Parathyroid adenoma (tissue), 2 donors: Measurements from ENCODE around the gene TYRO3.
A peak's percentile ranks its signal among the peaks of the same experiment; 100 is the strongest.

Experiments used
- H2AFZ ChIP-seq: fragments of 300-600 bp; sonication (generic); one replicate; pipeline ENCODE4 v1.7.0; 2017; ENCODE audit warnings: antibody characterized with exemption, mild to moderate bottlenecking
- H3K27ac ChIP-seq: fragments of 300-600 bp; sonication (generic); one replicate; pipeline ENCODE4 v1.7.0; 2017
- H3K27me3 ChIP-seq: fragments of 300-600 bp; sonication (generic); one replicate; pipeline ENCODE4 v1.7.0; 2017; ENCODE audit warnings: low read length; ENCODE audit not compliant: control insufficient read depth, insufficient read depth
- H3K36me3 ChIP-seq: fragments of 300-600 bp; sonication (generic); one replicate; pipeline ENCODE4 v1.7.0; 2017; ENCODE audit warnings: low read length; ENCODE audit not compliant: control insufficient read depth, insufficient read depth
- H3K4me1 ChIP-seq: fragments of 300-600 bp; sonication (generic); one replicate; pipeline ENCODE4 v1.7.0; 2017; ENCODE audit warnings: control low read depth
- H3K4me2 ChIP-seq: fragments of 300-600 bp; sonication (generic); one replicate; pipeline ENCODE4 v1.7.0; 2017; ENCODE audit warnings: low read length
- H3K4me3 ChIP-seq: fragments of 300-600 bp; sonication (generic); one replicate; pipeline ENCODE4 v1.7.0; 2017; ENCODE audit warnings: low read depth, low read length
- H3K79me2 ChIP-seq: fragments of 300-600 bp; sonication (generic); one replicate; pipeline ENCODE4 v1.7.0; 2017; ENCODE audit warnings: control low read depth
- H3K9ac ChIP-seq: fragments of 300-600 bp; sonication (generic); one replicate; pipeline ENCODE4 v1.7.0; 2017; ENCODE audit warnings: mild to moderate bottlenecking
- H3K9me3 ChIP-seq: fragments of 300-600 bp; sonication (generic); one replicate; pipeline ENCODE4 v1.7.0; 2017; ENCODE audit warnings: low read length; ENCODE audit not compliant: control insufficient read depth
- TF ChIP-seq, protein P1 (sequence below): fragments of 300-600 bp; sonication (generic); IDR thresholded peaks from one replicate; pipeline ENCODE4 v1.7.0; 2017; ENCODE audit warnings: antibody characterized with exemption, mild to moderate bottlenecking
- donor health status: primary hyperparathyroidism.

The TYRO3 gene

DNA sequence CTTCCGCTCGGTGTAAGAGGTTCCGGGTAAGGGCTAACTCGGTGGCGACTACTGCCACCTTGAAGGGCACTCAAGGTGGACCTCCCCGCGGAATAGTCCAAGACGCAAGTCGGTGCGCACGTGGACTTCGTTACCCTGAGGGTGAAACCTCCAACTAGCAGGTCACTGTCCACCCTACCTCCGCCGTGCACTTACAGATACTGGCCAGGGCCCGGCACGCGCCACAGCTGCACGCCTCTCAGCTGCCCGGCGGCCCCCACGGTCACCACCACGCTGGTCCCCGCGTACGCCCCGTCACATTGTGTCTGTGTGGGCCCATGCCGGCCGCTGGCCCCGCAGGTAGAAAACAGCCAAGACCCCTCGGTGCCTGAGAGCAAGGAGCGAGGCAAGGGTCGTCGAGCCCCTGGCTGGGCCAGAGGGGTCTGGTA lies 46.5 kb upstream of the TYRO3 start:
- no peaks in the 10 kb centered on the region for H3K79me2 ChIP-seq
- TF ChIP-seq, protein P1, sequence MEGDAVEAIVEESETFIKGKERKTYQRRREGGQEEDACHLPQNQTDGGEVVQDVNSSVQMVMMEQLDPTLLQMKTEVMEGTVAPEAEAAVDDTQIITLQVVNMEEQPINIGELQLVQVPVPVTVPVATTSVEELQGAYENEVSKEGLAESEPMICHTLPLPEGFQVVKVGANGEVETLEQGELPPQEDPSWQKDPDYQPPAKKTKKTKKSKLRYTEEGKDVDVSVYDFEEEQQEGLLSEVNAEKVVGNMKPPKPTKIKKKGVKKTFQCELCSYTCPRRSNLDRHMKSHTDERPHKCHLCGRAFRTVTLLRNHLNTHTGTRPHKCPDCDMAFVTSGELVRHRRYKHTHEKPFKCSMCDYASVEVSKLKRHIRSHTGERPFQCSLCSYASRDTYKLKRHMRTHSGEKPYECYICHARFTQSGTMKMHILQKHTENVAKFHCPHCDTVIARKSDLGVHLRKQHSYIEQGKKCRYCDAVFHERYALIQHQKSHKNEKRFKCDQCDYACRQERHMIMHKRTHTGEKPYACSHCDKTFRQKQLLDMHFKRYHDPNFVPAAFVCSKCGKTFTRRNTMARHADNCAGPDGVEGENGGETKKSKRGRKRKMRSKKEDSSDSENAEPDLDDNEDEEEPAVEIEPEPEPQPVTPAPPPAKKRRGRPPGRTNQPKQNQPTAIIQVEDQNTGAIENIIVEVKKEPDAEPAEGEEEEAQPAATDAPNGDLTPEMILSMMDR: no peak
- H3K4me2 ChIP-seq: peak overlapping the region; percentile 48
- no peaks in the 10 kb centered on the region for H3K4me1 ChIP-seq
- H3K36me3 ChIP-seq: no peaks in the 10 kb centered on the region
- H3K9ac ChIP-seq: no peak overlapping the region
- H2AFZ ChIP-seq: peak overlapping the region; percentile 38
- H3K27me3 ChIP-seq: no peaks in the 10 kb centered on the region
- no peak overlapping the region for H3K27ac ChIP-seq
- no peaks in the 10 kb centered on the region for H3K9me3 ChIP-seq
- no peak overlapping the region for H3K4me3 ChIP-seq

GRCh38 chr15:41512940-41513505 lies 46.0 kb upstream of the TYRO3 start:
- Histone ChIP-seq H3K27ac (no peak overlapping the region), H3K9ac (no peak overlapping the region), H2AFZ (peak overlapping the region; percentile 38), H3K4me1 (no peaks in the 10 kb centered on the region), H3K79me2 (no peaks in the 10 kb centered on the region), H3K9me3 (no peaks in the 10 kb centered on the region), H3K4me3 (no peak overlapping the region), H3K36me3 (no peaks in the 10 kb centered on the region), H3K27me3 (no peaks in the 10 kb centered on the region), H3K4me2 (peak overlapping the region; percentile 48)
- TF ChIP-seq, protein P1: no peak

- H2AFZ ChIP-seq: peak within 1 kb of the TSS; percentile 38
- H3K9ac ChIP-seq: no peak within 1 kb of the TSS
- H3K36me3 ChIP-seq: no peaks in the 10 kb centered on the region
- H3K79me2 ChIP-seq: no peaks in the 10 kb centered on the region
- TF ChIP-seq, protein P1: no peak
- H3K4me1 ChIP-seq: no peaks in the 10 kb centered on the region
- H3K4me3 ChIP-seq: no peak within 1 kb of the TSS
- no peak within 1 kb of the TSS for H3K27ac ChIP-seq
- no peaks in the 10 kb centered on the region for H3K9me3 ChIP-seq
- peak within 1 kb of the TSS; percentile 48 for H3K4me2 ChIP-seq
- no peaks in the 10 kb centered on the region for H3K27me3 ChIP-seq
These were observed 45.3 kb upstream of the TYRO3 start, which contains the start of gene LTK for GRCh38 chr15:41513506-41514227. Gene LTK (minus strand): TSS chr15:41513827. CDS start chr15:41513709, 118 bp downstream.

- H3K36me3 ChIP-seq: no peaks in the 10 kb centered on the region
These were observed 41.0 kb upstream of the TYRO3 start for GRCh38 chr15:41517895-41518449.

More at GRCh38 chr15:41517895-41518449, 41.0 kb upstream of the TYRO3 start:
- TF ChIP-seq, protein P1: no peak
- Histone ChIP-seq H3K9me3 (no peaks in the 10 kb centered on the region), H3K27me3 (no peaks in the 10 kb centered on the region), H3K4me3 (no peak overlapping the region), H3K4me2 (no peak overlapping the region), H2AFZ (no peak overlapping the region), H3K27ac (no peak overlapping the region), H3K9ac (no peak overlapping the region), H3K4me1 (no peaks in the 10 kb centered on the region), H3K79me2 (no peaks in the 10 kb centered on the region)
